GM12875 (cell line): ENCODE results near the gene DMP1.

ENCODE experiments used
- H3K4me3 ChIP-seq: one replicate; pipeline ENCODE4 v1.5.1; 2011; ENCODE audit warnings: low read depth, low read length, control low read depth
- CTCF ChIP-seq: IDR thresholded peaks from 2 replicates; pipeline ENCODE4 v1.5.1; 2011; ENCODE audit warnings: low read depth, mild to moderate bottlenecking, control low read depth, inconsistent platforms, low read length, moderate library complexity, borderline replicate concordance; ENCODE audit not compliant: insufficient read depth

Gene DMP1

DNA sequence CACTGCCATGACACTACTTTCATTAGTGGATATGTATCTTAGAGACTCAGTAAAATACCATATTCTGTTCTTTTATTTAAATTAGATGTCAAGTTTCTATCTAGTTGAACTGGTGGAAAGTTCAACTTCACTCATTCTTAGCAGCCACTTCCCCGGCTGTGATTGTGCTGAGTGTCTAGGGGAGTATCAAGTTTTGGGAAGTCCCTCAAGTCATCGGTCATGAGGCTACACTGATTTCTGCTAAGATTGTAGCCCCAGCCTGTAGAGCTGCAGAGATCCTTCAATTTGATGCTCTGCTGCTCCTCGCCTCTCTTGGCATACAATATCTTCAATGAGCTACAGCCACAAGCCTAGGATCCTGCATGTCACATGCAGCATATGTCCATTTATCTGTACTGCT is 53.9 kb downstream of the DMP1 start:
- TF ChIP-seq CTCF, result no peak
- H3K4me3 ChIP-seq, result no peak overlapping the region

DNA sequence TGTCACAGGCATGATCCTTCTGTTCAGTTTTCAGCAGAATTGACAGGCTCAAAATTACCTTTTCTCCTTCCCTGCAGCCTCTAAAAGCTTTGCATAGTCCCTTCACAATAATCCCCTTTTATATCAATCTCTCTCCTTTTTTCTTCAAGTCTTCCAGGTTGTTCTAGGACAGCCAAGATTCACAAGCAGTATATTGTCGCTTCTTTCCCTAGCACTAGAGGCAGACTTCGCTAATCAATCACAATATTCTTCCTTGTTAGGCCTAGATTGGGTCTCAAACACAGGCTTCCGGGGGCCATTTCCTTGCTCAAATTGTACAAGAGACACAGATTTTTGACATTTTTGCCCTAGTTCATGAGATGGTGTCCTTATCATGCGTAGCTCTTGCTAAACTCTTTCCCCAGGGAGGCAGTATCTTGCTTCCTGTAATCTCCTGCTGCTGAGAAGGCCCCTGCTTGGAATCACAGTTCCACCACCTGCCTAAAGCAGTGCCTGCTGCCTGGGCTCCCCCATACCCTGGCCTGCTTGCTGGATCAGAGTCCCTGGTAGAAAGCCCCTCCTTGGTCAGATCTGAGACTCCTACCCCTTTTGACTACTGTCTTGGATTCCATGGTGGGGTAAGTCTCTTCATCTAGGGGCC is 57.3 kb downstream of the DMP1 start:
- TF ChIP-seq CTCF, result no peak
- H3K4me3 ChIP-seq, result no peak overlapping the region
